GM23338 (cell line): ENCODE results near the gene CDKL4. TPM values are rescaled to one million over a fixed set of nuclear protein-coding genes. Genes with fewer than 3 reads are reported as not detected.

Experiments used
- ATAC-seq: fragments of 200-7000 bp; cut with Tn5 transposase; 3 replicates; pipeline ENCODE4 v1.9.1; 2020
- DNase-seq: peaks from one replicate; pipeline ENCODE4 v3.0.0-alpha.2; 2015; ENCODE audit warnings: low spot score
- H2AFZ ChIP-seq: fragments of 200-600 bp; sonication (generic); 2 replicates; pipeline ENCODE4 v1.8.0; 2016; ENCODE audit warnings: antibody characterized with exemption, mild to moderate bottlenecking, moderate library complexity
- H3F3A ChIP-seq: fragments of 200-600 bp; sonication (generic); replicated peaks from 2 replicates; pipeline ENCODE4 v1.8.0; 2017; ENCODE audit warnings: antibody characterized with exemption, mixed run types, low read depth
- H3K27ac ChIP-seq: fragments of 200-600 bp; sonication (generic); 2 replicates; pipeline ENCODE4 v1.6.1; 2016; ENCODE audit warnings: low read depth
- H3K27me3 ChIP-seq: fragments of 200-600 bp; sonication (generic); 2 replicates; pipeline ENCODE4 v1.8.0; 2016; ENCODE audit warnings: mild to moderate bottlenecking, mixed run types, moderate library complexity; ENCODE audit not compliant: insufficient read depth
- H3K36me3 ChIP-seq: fragments of 200-600 bp; sonication (generic); 2 replicates; pipeline ENCODE4 v1.8.0; 2016; ENCODE audit warnings: mild to moderate bottlenecking; ENCODE audit not compliant: insufficient read depth
- H3K4me1 ChIP-seq: fragments of 200-600 bp; sonication (generic); 2 replicates; pipeline ENCODE4 v1.8.0; 2016; ENCODE audit warnings: mild to moderate bottlenecking, moderate library complexity; ENCODE audit not compliant: insufficient read depth
- H3K4me2 ChIP-seq: fragments of 200-600 bp; sonication (generic); 2 replicates; pipeline ENCODE4 v1.7.1; 2017; ENCODE audit warnings: mixed run types
- H3K4me3 ChIP-seq: fragments of 200-600 bp; sonication (generic); 2 replicates; pipeline ENCODE4 v1.6.1; 2016; ENCODE audit warnings: mixed run types
- H3K79me2 ChIP-seq: fragments of 200-600 bp; sonication (generic); replicated peaks from 2 replicates; pipeline ENCODE4 v1.8.0; 2017; ENCODE audit warnings: mild to moderate bottlenecking; ENCODE audit not compliant: insufficient read depth
- H3K9me2 ChIP-seq: fragments of 200-600 bp; sonication (generic); 2 replicates; pipeline ENCODE4 v1.8.0; 2017; ENCODE audit not compliant: insufficient read depth
- H4K20me1 ChIP-seq: fragments of 200-600 bp; sonication (generic); replicated peaks from 2 replicates; pipeline ENCODE4 v1.8.0; 2017; ENCODE audit warnings: mild to moderate bottlenecking; ENCODE audit not compliant: insufficient read depth
- H3K27ac Mint-ChIP-seq: 2 replicates; pipeline ENCODE4 v1.8.0; 2020; ENCODE audit warnings: inconsistent platforms, mild to moderate bottlenecking, moderate library complexity, mixed read lengths
- H3K27me3 Mint-ChIP-seq: 3 replicates; pipeline ENCODE4 v1.8.0; 2022; ENCODE audit warnings: low read depth, mild to moderate bottlenecking, moderate library complexity, mixed read lengths, inconsistent platforms; ENCODE audit not compliant: insufficient read depth, poor library complexity
- H3K36me3 Mint-ChIP-seq: 3 replicates; pipeline ENCODE4 v1.8.0; 2021; ENCODE audit warnings: low read depth, mild to moderate bottlenecking, inconsistent platforms, moderate library complexity, mixed read lengths
- H3K4me1 Mint-ChIP-seq: 3 replicates; pipeline ENCODE4 v1.8.0; 2020; ENCODE audit warnings: mild to moderate bottlenecking, inconsistent platforms, mixed read lengths
- H3K4me3 Mint-ChIP-seq: 3 replicates; pipeline ENCODE4 v1.8.0; 2021; ENCODE audit warnings: moderate library complexity, mild to moderate bottlenecking, inconsistent platforms, mixed read lengths
- H3K9me3 Mint-ChIP-seq: 3 replicates; pipeline ENCODE4 v1.8.0; 2020; ENCODE audit warnings: moderate library complexity, mild to moderate bottlenecking, inconsistent platforms, mixed read lengths
- EZH2 ChIP-seq: fragments of 200-600 bp; sonication (generic); IDR thresholded peaks from one replicate; pipeline ENCODE4 v1.8.0; 2017; ENCODE audit warnings: antibody characterized with exemption, mild to moderate bottlenecking, low read depth; ENCODE audit not compliant: unreplicated experiment
- EZH2phosphoT487 ChIP-seq: fragments of 200-600 bp; sonication (generic); IDR thresholded peaks from one replicate; pipeline ENCODE4 v1.8.1; 2018; ENCODE audit warnings: antibody characterized with exemption; ENCODE audit not compliant: unreplicated experiment
- JUNB ChIP-seq: IDR thresholded peaks from one replicate; pipeline ENCODE4 v1.6.1; 2016; ENCODE audit warnings: antibody characterized with exemption; ENCODE audit not compliant: unreplicated experiment
- NANOG ChIP-seq: IDR thresholded peaks from 2 replicates; pipeline ENCODE4 v1.6.1; 2016; ENCODE audit warnings: antibody characterized with exemption, borderline replicate concordance
- POLR2AphosphoS5 ChIP-seq: IDR thresholded peaks from 2 replicates; pipeline ENCODE4 v1.6.1; 2016; ENCODE audit warnings: antibody characterized with exemption, low read depth
- REST ChIP-seq: IDR thresholded peaks from one replicate; pipeline ENCODE4 v1.6.1; 2018; ENCODE audit warnings: antibody characterized with exemption; ENCODE audit not compliant: unreplicated experiment
- STAT1 ChIP-seq: IDR thresholded peaks from one replicate; pipeline ENCODE4 v1.6.1; 2016; ENCODE audit warnings: antibody characterized with exemption; ENCODE audit not compliant: unreplicated experiment
- ZNF114 ChIP-seq: fragments of 250-450 bp; sonication (Bioruptor Pico); IDR thresholded peaks from 2 replicates; pipeline ENCODE4 v1.5.0; 2020; ENCODE audit warnings: mild to moderate bottlenecking, moderate library complexity
- ZNF462 ChIP-seq: fragments of 250-450 bp; sonication (Bioruptor Pico); IDR thresholded peaks from 2 replicates; pipeline ENCODE4 v1.5.0; 2020; ENCODE audit warnings: mild to moderate bottlenecking, moderate library complexity
- polyA plus RNA-seq: library from polyadenylated mRNA; unstranded; fragments of >200 nt; fragmentation: Nextera tagmentation; extraction: Ambion mirVana; gene quantifications from 2 replicates; pipeline ENCODE4 v1.2.1, GENCODE V29; 2016
- total RNA-seq: library from RNA; depleted of rRNA; stranded (reverse); fragments of >200 nt; shearing (Covaris generic); gene quantifications from 2 replicates; pipeline ENCODE4 v1.2.3, GENCODE V29; 2014
- TF ChIP-seq, protein P1 (sequence below), 2 experiments: fragments of 200-600 bp in 1 of 2; sonication (generic) in 1 of 2; conservative IDR thresholded peaks; 2 replicates each; pipeline versions ENCODE4 v1.5.1 to v1.6.1; 2016 to 2017; ENCODE audit warnings: antibody characterized with exemption in 2 of 2, low read depth in 2 of 2, mild to moderate bottlenecking in 2 of 2, moderate library complexity in 1 of 2

The CDKL4 gene
- total and polyA plus RNA-seq, 2 experiments from 2014 or later, result 0.24 TPM; not detected in 1

DNA sequence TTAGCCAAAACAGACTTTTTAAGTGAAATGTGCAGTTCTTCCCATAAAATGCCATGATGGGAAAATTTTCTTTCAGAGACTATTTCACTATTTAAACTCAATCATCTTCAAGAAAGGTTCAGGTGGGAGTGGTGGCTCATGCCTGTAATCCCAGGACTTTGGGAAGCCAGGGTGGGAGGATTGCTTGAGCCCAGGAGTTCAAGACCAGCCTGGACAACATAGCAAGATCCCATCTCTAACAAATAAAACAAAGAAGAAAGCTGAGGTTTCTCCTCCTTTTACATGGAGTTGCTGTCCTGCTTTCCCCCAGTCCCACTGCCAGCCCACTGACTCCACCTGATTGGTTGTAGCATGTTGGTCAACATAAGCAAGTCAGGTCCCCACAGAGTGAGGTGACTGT, 97.1 kb downstream of the CDKL4 start:
- TF ChIP-seq POLR2AphosphoS5, result no peak
- TF ChIP-seq EZH2phosphoT487, result no peak
- no peak for TF ChIP-seq EZH2
- no peak for TF ChIP-seq JUNB
- no peak for TF ChIP-seq REST
- no peak for TF ChIP-seq ZNF462 (CRISPR knock-in tag)
- no peak for TF ChIP-seq NANOG
- no peak for TF ChIP-seq STAT1
- TF ChIP-seq, protein P1, sequence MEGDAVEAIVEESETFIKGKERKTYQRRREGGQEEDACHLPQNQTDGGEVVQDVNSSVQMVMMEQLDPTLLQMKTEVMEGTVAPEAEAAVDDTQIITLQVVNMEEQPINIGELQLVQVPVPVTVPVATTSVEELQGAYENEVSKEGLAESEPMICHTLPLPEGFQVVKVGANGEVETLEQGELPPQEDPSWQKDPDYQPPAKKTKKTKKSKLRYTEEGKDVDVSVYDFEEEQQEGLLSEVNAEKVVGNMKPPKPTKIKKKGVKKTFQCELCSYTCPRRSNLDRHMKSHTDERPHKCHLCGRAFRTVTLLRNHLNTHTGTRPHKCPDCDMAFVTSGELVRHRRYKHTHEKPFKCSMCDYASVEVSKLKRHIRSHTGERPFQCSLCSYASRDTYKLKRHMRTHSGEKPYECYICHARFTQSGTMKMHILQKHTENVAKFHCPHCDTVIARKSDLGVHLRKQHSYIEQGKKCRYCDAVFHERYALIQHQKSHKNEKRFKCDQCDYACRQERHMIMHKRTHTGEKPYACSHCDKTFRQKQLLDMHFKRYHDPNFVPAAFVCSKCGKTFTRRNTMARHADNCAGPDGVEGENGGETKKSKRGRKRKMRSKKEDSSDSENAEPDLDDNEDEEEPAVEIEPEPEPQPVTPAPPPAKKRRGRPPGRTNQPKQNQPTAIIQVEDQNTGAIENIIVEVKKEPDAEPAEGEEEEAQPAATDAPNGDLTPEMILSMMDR (conservative IDR thresholded peaks at IDR 0.05; ENCODE audit: low read depth in 2 of 2), result no peak
- no peak for TF ChIP-seq ZNF114 (CRISPR knock-in tag)
- no peak overlapping the region for H3K27ac ChIP-seq
- Mint-ChIP-seq H3K4me3 (no peak overlapping the region), H3K27me3 (peaks cover 2% of the 10 kb centered on the region), H3K9me3 (no peaks in the 10 kb centered on the region), H3K27ac (no peak overlapping the region), H3K36me3 (no peaks in the 10 kb centered on the region; the same call in 2 of the 3 replicates), H3K4me1 (peaks cover 6% of the 10 kb centered on the region)
- H3K4me2 ChIP-seq, result no peak overlapping the region
- H4K20me1 ChIP-seq, result no peaks in the 10 kb centered on the region
- 0 out of 2 replicates have a peak, but pooled peaks cover 9% of the 10 kb centered on the region for H3K9me2 ChIP-seq
- H3K36me3 ChIP-seq, result no peaks in the 10 kb centered on the region
- no peaks in the 10 kb centered on the region for H3K27me3 ChIP-seq
- H3K79me2 ChIP-seq, result no peaks in the 10 kb centered on the region
- DNase-seq (no peak), ATAC-seq (no peak)
- no peaks in the 10 kb centered on the region for H3F3A ChIP-seq
- H2AFZ ChIP-seq, result no peak overlapping the region
- no peak overlapping the region for H3K4me3 ChIP-seq
- peaks cover 8% of the 10 kb centered on the region for H3K4me1 ChIP-seq
